ENCODE measurements around the gene WIPI1.

DNA sequence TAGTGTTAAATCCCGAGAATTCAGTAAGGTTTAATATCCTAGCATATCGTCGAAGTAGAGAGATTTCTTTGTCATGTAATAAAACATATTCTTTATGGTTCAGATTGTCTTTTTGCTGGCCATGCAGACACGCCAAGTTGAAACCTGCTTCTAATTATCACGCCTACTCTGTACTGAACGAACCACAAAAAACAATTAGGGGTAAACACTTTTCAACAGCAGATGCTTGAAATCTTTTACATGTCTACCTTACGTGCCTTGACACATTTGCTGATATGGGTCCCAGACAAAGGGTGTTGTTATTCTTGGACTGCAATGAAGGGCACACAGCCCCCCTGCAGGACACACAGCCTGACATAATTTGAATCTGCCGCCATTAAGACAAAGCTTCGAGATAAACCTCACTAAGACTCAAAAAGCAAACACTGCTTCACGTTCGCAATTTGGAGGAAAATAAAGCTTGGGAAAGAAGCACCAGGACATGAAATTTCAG, 13.3 kb downstream of the WIPI1 start:
- TF ChIP-seq, protein P1, sequence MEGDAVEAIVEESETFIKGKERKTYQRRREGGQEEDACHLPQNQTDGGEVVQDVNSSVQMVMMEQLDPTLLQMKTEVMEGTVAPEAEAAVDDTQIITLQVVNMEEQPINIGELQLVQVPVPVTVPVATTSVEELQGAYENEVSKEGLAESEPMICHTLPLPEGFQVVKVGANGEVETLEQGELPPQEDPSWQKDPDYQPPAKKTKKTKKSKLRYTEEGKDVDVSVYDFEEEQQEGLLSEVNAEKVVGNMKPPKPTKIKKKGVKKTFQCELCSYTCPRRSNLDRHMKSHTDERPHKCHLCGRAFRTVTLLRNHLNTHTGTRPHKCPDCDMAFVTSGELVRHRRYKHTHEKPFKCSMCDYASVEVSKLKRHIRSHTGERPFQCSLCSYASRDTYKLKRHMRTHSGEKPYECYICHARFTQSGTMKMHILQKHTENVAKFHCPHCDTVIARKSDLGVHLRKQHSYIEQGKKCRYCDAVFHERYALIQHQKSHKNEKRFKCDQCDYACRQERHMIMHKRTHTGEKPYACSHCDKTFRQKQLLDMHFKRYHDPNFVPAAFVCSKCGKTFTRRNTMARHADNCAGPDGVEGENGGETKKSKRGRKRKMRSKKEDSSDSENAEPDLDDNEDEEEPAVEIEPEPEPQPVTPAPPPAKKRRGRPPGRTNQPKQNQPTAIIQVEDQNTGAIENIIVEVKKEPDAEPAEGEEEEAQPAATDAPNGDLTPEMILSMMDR (IDR thresholded peaks at IDR 0.05; ENCODE audit: insufficient read depth, low read length): no peak
- TF ChIP-seq GABPA (IDR thresholded peaks at IDR 0.05; ENCODE audit: low read depth): no peak

Data from HL-60 (cell line).